GM21619 (cell line): ENCODE results near the gene LRP5.
"Not testable (repeated sequence)": the region's sequence is repeated elsewhere in the genome, so short reads cannot be mapped to it uniquely, and the experiment has no call there.

Source experiments
- ATAC-seq: cut with Tn5 transposase; IDR thresholded peaks from one replicate; pipeline ENCODE4 v1.9.1; 2021; ENCODE audit not compliant: unreplicated experiment

The LRP5 gene

GRCh38 chr11:68328374-68329091 lies 16.1 kb downstream of the LRP5 start:
- ATAC-seq: no peak

- no peak for ATAC-seq
Measured at GRCh38 chr11:68329536-68329935, 17.1 kb downstream of the LRP5 start.

- ATAC-seq: no peak
Measured at GRCh38 chr11:68329978-68330699, 17.7 kb downstream of the LRP5 start.

GRCh38 chr11:68330700-68331337 lies 18.4 kb downstream of the LRP5 start:
- no peak for ATAC-seq

- ATAC-seq: no peak
Measured at GRCh38 chr11:68331338-68331947, 19.1 kb downstream of the LRP5 start.

- no peak for ATAC-seq
Measured at GRCh38 chr11:68332186-68332585, 19.8 kb downstream of the LRP5 start.

GRCh38 chr11:68333173-68333572 lies 20.8 kb downstream of the LRP5 start:
- no peak for ATAC-seq

- no peak for ATAC-seq
Measured at GRCh38 chr11:68334923-68335322, 22.5 kb downstream of the LRP5 start.

GRCh38 chr11:68335683-68336082 lies 23.3 kb downstream of the LRP5 start:
- no peak for ATAC-seq

GRCh38 chr11:68336716-68337115 lies 24.3 kb downstream of the LRP5 start:
- ATAC-seq: no peak

GRCh38 chr11:68337399-68337835 lies 25.0 kb downstream of the LRP5 start:
- no peak for ATAC-seq

- no peak for ATAC-seq
Measured at GRCh38 chr11:68338051-68338780, 25.8 kb downstream of the LRP5 start.

- ATAC-seq: no peak
Measured at GRCh38 chr11:68340003-68340767, 27.8 kb downstream of the LRP5 start.

GRCh38 chr11:68340784-68341556 lies 28.6 kb downstream of the LRP5 start:
- no peak for ATAC-seq

GRCh38 chr11:68341557-68342458 lies 29.4 kb downstream of the LRP5 start:
- ATAC-seq: no peak

GRCh38 chr11:68342459-68343158 lies 30.2 kb downstream of the LRP5 start:
- no peak for ATAC-seq

- ATAC-seq: no peak
Measured at GRCh38 chr11:68343761-68344256, 31.4 kb downstream of the LRP5 start.

GRCh38 chr11:68344821-68345220 lies 32.4 kb downstream of the LRP5 start:
- not testable (repeated sequence) for ATAC-seq
